NT2/D1 (cell line): ENCODE measurements around the gene ADAP2.

ENCODE experiments used
- SUZ12 ChIP-seq: IDR thresholded peaks from 2 replicates; pipeline ENCODE4 v1.6.1; 2011; ENCODE audit not compliant: insufficient read length, insufficient read depth; ENCODE audit errors: extremely low read depth
- YY1 ChIP-seq: IDR thresholded peaks from 2 replicates; pipeline ENCODE4 v1.6.1; 2011; ENCODE audit not compliant: insufficient read length, insufficient read depth
- ZNF274 ChIP-seq: IDR thresholded peaks from 2 replicates; pipeline ENCODE4 v1.6.1; 2011; ENCODE audit warnings: mild to moderate bottlenecking, low read depth, low read length

DNA sequence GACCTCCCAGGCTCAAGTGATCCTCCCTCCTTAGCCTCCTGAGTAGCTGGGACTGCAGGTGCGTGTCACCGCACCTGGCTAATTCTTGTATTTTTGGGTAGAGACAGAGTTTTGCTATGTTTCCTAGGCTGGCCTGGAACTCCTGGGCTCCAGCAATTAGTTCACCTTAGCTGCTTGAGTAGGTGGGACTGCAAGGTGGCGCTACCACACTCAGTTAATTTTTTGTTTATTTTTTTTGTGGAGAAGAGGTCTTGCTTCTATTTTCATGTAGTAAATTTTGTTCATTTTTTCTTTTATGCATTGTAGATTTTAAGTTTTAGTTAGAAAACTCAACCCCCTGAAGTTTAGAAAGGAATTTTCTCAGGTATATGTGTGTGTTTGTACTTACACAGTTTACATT lies 70.8 kb downstream of the ADAP2 start:
- TF ChIP-seq YY1 = no peak
- TF ChIP-seq ZNF274 = no peak
- TF ChIP-seq SUZ12 = no peak
